A549 (cell line): ENCODE measurements around the gene PGLYRP2.

Source experiments
- CHD2 ChIP-seq: fragments of 150-350 bp; IDR thresholded peaks from 2 replicates; pipeline ENCODE4 v1.6.1; 2014; ENCODE audit warnings: low read length; ENCODE audit not compliant: partially characterized antibody
- HOXB13 ChIP-seq: fragments of 250-450 bp; sonication (Bioruptor Pico); IDR thresholded peaks from 2 replicates; pipeline ENCODE4 v1.5.0; 2020; ENCODE audit warnings: low read depth, mild to moderate bottlenecking, moderate library complexity
- KDM5A ChIP-seq: fragments of 200-600 bp; sonication (generic); IDR thresholded peaks from 2 replicates; pipeline ENCODE4 v1.6.1; 2016; ENCODE audit warnings: antibody characterized with exemption, mild to moderate bottlenecking
- NFE2L2 ChIP-seq: fragments of 150-350 bp; conservative IDR thresholded peaks from 2 replicates; pipeline ENCODE4 v1.6.1; 2014; ENCODE audit warnings: low read length
- POLR2A ChIP-seq: IDR thresholded peaks from 2 replicates; pipeline ENCODE4 v1.6.1; 2012; ENCODE audit warnings: mild to moderate bottlenecking, low read length
- RAD21 ChIP-seq, 2 experiments: fragments of >200 bp in 1 of 2; sonication (Bioruptor Twin) in 1 of 2; formaldehyde crosslinking in 1 of 2; IDR thresholded peaks in 1 of 2; conservative IDR thresholded peaks in 1 of 2; 2 replicates in 1 of 2; 3 replicates in 1 of 2; pipeline ENCODE4 v1.6.1; 2012 to 2018; ENCODE audit warnings: inconsistent platforms in 1 of 2
- SMC3 ChIP-seq: fragments of >200 bp; sonication (Bioruptor Twin); formaldehyde crosslinking; IDR thresholded peaks from 3 replicates; pipeline ENCODE4 v1.6.1; 2018; ENCODE audit warnings: inconsistent platforms
- TF ChIP-seq, protein P1 (sequence below): fragments of >200 bp; sonication (Bioruptor Twin); formaldehyde crosslinking; IDR thresholded peaks from 3 replicates; pipeline ENCODE4 v1.5.1; 2016
- TF ChIP-seq, protein P2 (sequence below): fragments of 450-650 bp; IDR thresholded peaks from 2 replicates; pipeline ENCODE4 v1.6.1; 2014; ENCODE audit warnings: antibody characterized with exemption

DNA sequence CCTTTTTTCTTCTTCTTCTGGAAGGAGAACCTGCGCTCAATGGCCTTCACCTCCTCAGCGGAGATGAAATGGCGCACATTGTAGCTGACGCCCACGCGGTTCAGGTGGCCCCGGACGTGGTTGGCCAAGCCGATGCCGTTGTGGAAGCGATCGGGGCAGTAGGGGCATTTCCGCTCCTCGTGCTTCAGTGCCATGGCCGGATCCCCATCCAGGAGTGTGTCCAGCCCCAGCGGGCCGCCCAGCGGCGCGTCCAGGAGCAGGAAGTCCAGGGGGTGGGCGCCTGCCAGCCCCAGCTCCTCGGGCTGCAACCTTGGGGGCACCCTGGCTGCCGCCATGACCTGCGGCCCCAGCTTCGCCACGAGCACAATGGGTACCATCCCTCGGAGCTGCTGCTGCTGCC is 40.7 kb downstream of the PGLYRP2 start:
- no peak for TF ChIP-seq KDM5A
- TF ChIP-seq, protein P1, sequence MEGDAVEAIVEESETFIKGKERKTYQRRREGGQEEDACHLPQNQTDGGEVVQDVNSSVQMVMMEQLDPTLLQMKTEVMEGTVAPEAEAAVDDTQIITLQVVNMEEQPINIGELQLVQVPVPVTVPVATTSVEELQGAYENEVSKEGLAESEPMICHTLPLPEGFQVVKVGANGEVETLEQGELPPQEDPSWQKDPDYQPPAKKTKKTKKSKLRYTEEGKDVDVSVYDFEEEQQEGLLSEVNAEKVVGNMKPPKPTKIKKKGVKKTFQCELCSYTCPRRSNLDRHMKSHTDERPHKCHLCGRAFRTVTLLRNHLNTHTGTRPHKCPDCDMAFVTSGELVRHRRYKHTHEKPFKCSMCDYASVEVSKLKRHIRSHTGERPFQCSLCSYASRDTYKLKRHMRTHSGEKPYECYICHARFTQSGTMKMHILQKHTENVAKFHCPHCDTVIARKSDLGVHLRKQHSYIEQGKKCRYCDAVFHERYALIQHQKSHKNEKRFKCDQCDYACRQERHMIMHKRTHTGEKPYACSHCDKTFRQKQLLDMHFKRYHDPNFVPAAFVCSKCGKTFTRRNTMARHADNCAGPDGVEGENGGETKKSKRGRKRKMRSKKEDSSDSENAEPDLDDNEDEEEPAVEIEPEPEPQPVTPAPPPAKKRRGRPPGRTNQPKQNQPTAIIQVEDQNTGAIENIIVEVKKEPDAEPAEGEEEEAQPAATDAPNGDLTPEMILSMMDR = no peak
- TF ChIP-seq RAD21 (conservative IDR thresholded peaks at IDR 0.05 in 1 of 2, IDR thresholded peaks at IDR 0.05 in 1 of 2) = no peak
- no peak for TF ChIP-seq NFE2L2
- TF ChIP-seq, protein P2, sequence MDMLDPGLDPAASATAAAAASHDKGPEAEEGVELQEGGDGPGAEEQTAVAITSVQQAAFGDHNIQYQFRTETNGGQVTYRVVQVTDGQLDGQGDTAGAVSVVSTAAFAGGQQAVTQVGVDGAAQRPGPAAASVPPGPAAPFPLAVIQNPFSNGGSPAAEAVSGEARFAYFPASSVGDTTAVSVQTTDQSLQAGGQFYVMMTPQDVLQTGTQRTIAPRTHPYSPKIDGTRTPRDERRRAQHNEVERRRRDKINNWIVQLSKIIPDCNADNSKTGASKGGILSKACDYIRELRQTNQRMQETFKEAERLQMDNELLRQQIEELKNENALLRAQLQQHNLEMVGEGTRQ = no peak
- no peak for TF ChIP-seq SMC3
- no peak for TF ChIP-seq CHD2
- TF ChIP-seq POLR2A = no peak
- no peak for TF ChIP-seq HOXB13
